GM12878 (cell line): Measurements from ENCODE around the gene PKHD1. TPM values are rescaled to one million over a fixed set of nuclear protein-coding genes. Genes with fewer than 3 reads are reported as not detected.
A peak's percentile ranks its signal among the peaks of the same experiment; 100 is the strongest.

Experiments used
- ATAC-seq: fragments of 200-7000 bp; cut with Tn5 transposase; 3 replicates; pipeline ENCODE4 v1.9.1; 2020; ENCODE audit warnings: mild to moderate bottlenecking, moderate library complexity
- BruUV-seq: library from RNA; stranded (reverse); fragments of 400-500 nt; replicated peaks from 2 replicates; lab custom pipeline; 2021; lab: Mats Ljungman, UMichigan
- CTCF ChIA-PET: fragments of 300-600 bp; sonication (Branson Sonifier 250); formaldehyde crosslinking; extraction: SDS; loops from one replicate; lab custom pipeline; 2021; ENCODE audit warnings: inconsistent platforms; lab: Yijun Ruan, JAX
- POLR2A ChIA-PET: fragments of 350-600 bp; formaldehyde crosslinking; extraction: SDS; loops from one replicate; lab custom pipeline; 2021; ENCODE audit warnings: inconsistent platforms; lab: Charles Lee
- RAD21 ChIA-PET: fragments of 300-600 bp; sonication (Branson Sonifier 250); formaldehyde crosslinking; loops from one replicate; lab custom pipeline; 2023; ENCODE audit warnings: antibody characterized with exemption; ENCODE audit not compliant: unreplicated experiment; lab: Charles Lee
- SMC1A ChIA-PET: fragments of 300-600 bp; sonication (Branson Sonifier 250); formaldehyde crosslinking; loops from one replicate; lab custom pipeline; 2023; ENCODE audit not compliant: unreplicated experiment, uncharacterized antibody; lab: Charles Lee
- DNase-seq: peaks from one replicate; pipeline ENCODE4 v3.0.0-alpha.2; 2011; ENCODE audit warnings: low read depth, low spot score
- FAIRE-seq: peaks from 3 replicates; lab custom pipeline; 2011; peaks lifted over from hg19 to GRCh38; lab: Jason Lieb, UNC
- H2AFZ ChIP-seq: 2 replicates; pipeline ENCODE4 v1.6.0; 2011; ENCODE audit warnings: low read depth, low read length, control low read depth; ENCODE audit not compliant: control insufficient read depth
- H3K27ac ChIP-seq: 2 replicates; pipeline ENCODE4 v1.5.1; 2011; ENCODE audit warnings: control low read depth; ENCODE audit not compliant: control insufficient read depth, insufficient read depth
- H3K27me3 ChIP-seq, 2 experiments: replicated peaks in 1 of 2; 2 replicates each; pipeline versions ENCODE4 v1.6.0 to v1.6.1; 2011; ENCODE audit warnings: low read length in 1 of 2; ENCODE audit not compliant: control insufficient read depth in 2 of 2, insufficient read depth in 2 of 2
- H3K36me3 ChIP-seq, 2 experiments: 2 replicates each; pipeline ENCODE4 v1.5.1; 2011; ENCODE audit warnings: low read length in 1 of 2; ENCODE audit not compliant: control insufficient read depth in 2 of 2, insufficient read depth in 2 of 2
- H3K4me1 ChIP-seq: 2 replicates; pipeline ENCODE4 v1.6.1; 2011; ENCODE audit warnings: mild to moderate bottlenecking, low read length, moderate library complexity, mixed read lengths; ENCODE audit not compliant: control insufficient read depth, insufficient read depth
- H3K4me2 ChIP-seq: 2 replicates; pipeline ENCODE4 v1.6.0; 2011; ENCODE audit warnings: control low read depth; ENCODE audit not compliant: control insufficient read depth, insufficient read depth
- H3K4me3 ChIP-seq: fragments of 200-600 bp; sonication (generic); 2 replicates; pipeline ENCODE4 v1.5.1; 2016
- H3K79me2 ChIP-seq: 2 replicates; pipeline ENCODE4 v1.6.0; 2011; ENCODE audit warnings: low read length; ENCODE audit not compliant: control insufficient read depth, insufficient read depth
- H3K9ac ChIP-seq: 2 replicates; pipeline ENCODE4 v1.8.0; 2011; ENCODE audit warnings: low read length, control low read depth, mixed read lengths; ENCODE audit not compliant: control insufficient read depth, insufficient read depth
- H3K9me3 ChIP-seq: replicated peaks from 3 replicates; pipeline ENCODE4 v1.5.1; 2011; ENCODE audit warnings: mild to moderate bottlenecking, low read length; ENCODE audit not compliant: control insufficient read depth, insufficient read depth
- H4K20me1 ChIP-seq: 2 replicates; pipeline ENCODE4 v1.6.0; 2011; ENCODE audit not compliant: control insufficient read depth, insufficient read depth
- CTCF ChIP-seq, 3 experiments: IDR thresholded peaks in 2 of 3; conservative IDR thresholded peaks in 1 of 3; 2 replicates each; pipeline ENCODE4 v1.5.1; 2011; ENCODE audit warnings: low read depth in 3 of 3, low read length in 3 of 3, mild to moderate bottlenecking in 3 of 3, control low read depth in 2 of 3, moderate library complexity in 2 of 3, inconsistent platforms in 1 of 3, mixed read lengths in 1 of 3; ENCODE audit not compliant: control insufficient read depth in 2 of 3, insufficient read depth in 1 of 3; ENCODE audit errors: extremely low read depth in 1 of 3
- NR2C1 ChIP-seq: fragments of 450-650 bp; IDR thresholded peaks from 2 replicates; pipeline ENCODE4 v1.6.1; 2017; ENCODE audit warnings: antibody characterized with exemption, mild to moderate bottlenecking, moderate library complexity
- SMC3 ChIP-seq: IDR thresholded peaks from 2 replicates; pipeline ENCODE4 v1.6.1; 2011; ENCODE audit warnings: low read length, improper control_type of control experiment, borderline replicate concordance
- SUPT20H ChIP-seq: IDR thresholded peaks from 2 replicates; pipeline ENCODE4 v1.6.1; 2011; ENCODE audit warnings: low read depth, mild to moderate bottlenecking, low read length, moderate library complexity, borderline replicate concordance; ENCODE audit not compliant: control insufficient read depth
- WGBS: methylation state at CpG from one replicate; pipeline ENCODE4 v1.1.6; 2016; ENCODE audit warnings: low lambda C conversion rate; ENCODE audit not compliant: insufficient replicate concordance, insufficient coverage; ENCODE audit errors: missing lambda C conversion rate; 5-methylcytosine and 5-hydroxymethylcytosine counted together
- in situ Hi-C: fragments of 300-500 bp; cut with MboI; formaldehyde crosslinking; loops from 9 replicates; pipeline ENCODE4 v1.14.3; 2018; ENCODE audit warnings: mixed read lengths
- intact Hi-C: fragments of 100-400 bp; cut with micrococcal nuclease; formaldehyde crosslinking; loops from one replicate; pipeline ENCODE4 v1.14.2; 2022; ENCODE audit not compliant: unreplicated experiment
- polyA plus RNA-seq, 11 experiments: library from polyadenylated mRNA; depleted of rRNA in 4 of 11; unstranded in 6 of 11; stranded (reverse) in 5 of 11; fragments of >200 nt; fragmentation: Nextera tagmentation in 4 of 11; fragmentation: Illumina TruSeq in 1 of 11; extraction: Ambion mirVana in 4 of 11; extraction: Trizol in 1 of 11; gene quantifications; 1 replicate in 1 of 11; 2 replicates in 10 of 11; pipeline versions ENCODE4 v1.2.1 to v1.2.3, GENCODE V29; 2011 to 2016; ENCODE audit warnings: inconsistent platforms in 2 of 11, missing spikeins in 2 of 11, low read depth in 1 of 11
- total RNA-seq, 4 experiments: library from RNA; depleted of rRNA in 3 of 4; stranded (reverse); fragments of >200 nt in 3 of 4; fragmentation: Illumina TruSeq in 1 of 4; extraction: Trizol in 1 of 4; gene quantifications; 2 replicates each; pipeline versions ENCODE4 v1.2.1 to v1.2.3, GENCODE V29; 2013 to 2021

PKHD1 gene
- total and polyA plus RNA-seq, 10 of the 15 experiments (the other 5 are each of a cell fraction or from before 2014, with no cell fraction given) = under 0.01 to 0.90 (median 0.02) TPM; not detected in 1

DNA sequence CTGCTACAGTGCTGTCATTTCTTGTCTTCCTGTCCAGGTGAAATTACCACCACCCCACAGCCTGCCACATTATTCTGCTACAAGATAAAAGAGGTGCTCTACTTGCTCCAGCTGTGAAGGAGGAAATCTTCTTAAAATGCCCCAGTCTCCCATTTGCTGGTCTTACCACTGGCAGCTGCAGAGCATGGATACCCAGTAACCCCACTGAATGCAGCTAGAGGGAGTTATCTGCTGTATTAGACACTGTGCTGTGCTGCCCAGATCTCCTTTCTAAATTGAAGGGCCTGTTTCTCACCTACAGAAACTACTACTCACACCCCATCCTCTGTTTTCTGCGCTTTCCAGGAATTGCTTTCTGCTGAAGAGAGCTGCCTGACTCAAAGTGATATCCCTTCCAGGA is 517.8 kb downstream of the PKHD1 start:
- H3K9ac ChIP-seq = no peak overlapping the region
- H4K20me1 ChIP-seq = no peaks in the 10 kb centered on the region
- no peaks in the 10 kb centered on the region for H3K36me3 ChIP-seq
- ChIA-PET RAD21 (interaction anchor here (0.9 to 2.5 kb wide), 2 partner anchors 9 to 184 kb away, joined by 3 to 11 read pairs; no protein-coding TSS in a partner anchor), SMC1A (interaction anchor here (0.8 to 2.2 kb wide), 7 partner anchors 9 to 451 kb away, joined by 3 to 10 read pairs (median 4); no protein-coding TSS in a partner anchor), CTCF (interaction anchor here (0.5 to 2.5 kb wide), 12 partner anchors 9 to 480 kb away, joined by 3 to 18 read pairs (median 4); no protein-coding TSS in a partner anchor), POLR2A (no interaction called here)
- H3K4me1 ChIP-seq = no peaks in the 10 kb centered on the region
- no peaks in the 10 kb centered on the region for H3K9me3 ChIP-seq
- no peaks in the 10 kb centered on the region; a peak in 2 of 4 replicates for H3K27me3 ChIP-seq
- FAIRE-seq = no peak
- 0% methylated on average over 1 of the region's 1 CpG for WGBS
- no TSS peak for BruUV-seq
- H3K4me3 ChIP-seq = no peak overlapping the region
- TF ChIP-seq SMC3 (peak; percentile 24; the same call in 1 of the 2 replicates), NR2C1 (no peak), SUPT20H (no peak), CTCF (IDR thresholded peaks at IDR 0.05 in 2 of 3, conservative IDR thresholded peaks at IDR 0.05 in 1 of 3; ENCODE audit: control insufficient read depth in 2 of 3, extremely low read depth in 1 of 3, insufficient read depth in 1 of 3, low read depth in 3 of 3, low read length in 3 of 3) (peak in 2 of 3 experiments; percentile 4 to 30; a peak in 2 of 6 replicates)
- ATAC-seq = peak; percentile 80
- no peak overlapping the region for H3K27ac ChIP-seq
- intact Hi-C loops = loop anchor here (10.0 kb wide), 1 partner anchor 285 kb away; no protein-coding TSS in a partner anchor
- in situ Hi-C loops = no loop called here
- no peak overlapping the region for H2AFZ ChIP-seq
- H3K4me2 ChIP-seq = no peak overlapping the region
- DNase-seq = no peak
- H3K79me2 ChIP-seq = no peaks in the 10 kb centered on the region
